Breast epithelium (tissue), 3 donors: ENCODE measurements around the gene EXOC3L2.

Source experiments
- POLR2A ChIP-seq: fragments of 450-650 bp; IDR thresholded peaks from one replicate; pipeline ENCODE4 v1.6.1; 2016; ENCODE audit warnings: antibody characterized with exemption, mild to moderate bottlenecking, moderate library complexity
- TF ChIP-seq, protein P1 (sequence below), 3 donors: fragments of 450-650 bp; IDR thresholded peaks; one replicate each; pipeline ENCODE4 v1.5.1; 2016 to 2017; ENCODE audit warnings: antibody characterized with exemption in 3 of 3, mild to moderate bottlenecking in 3 of 3, moderate library complexity in 3 of 3

DNA sequence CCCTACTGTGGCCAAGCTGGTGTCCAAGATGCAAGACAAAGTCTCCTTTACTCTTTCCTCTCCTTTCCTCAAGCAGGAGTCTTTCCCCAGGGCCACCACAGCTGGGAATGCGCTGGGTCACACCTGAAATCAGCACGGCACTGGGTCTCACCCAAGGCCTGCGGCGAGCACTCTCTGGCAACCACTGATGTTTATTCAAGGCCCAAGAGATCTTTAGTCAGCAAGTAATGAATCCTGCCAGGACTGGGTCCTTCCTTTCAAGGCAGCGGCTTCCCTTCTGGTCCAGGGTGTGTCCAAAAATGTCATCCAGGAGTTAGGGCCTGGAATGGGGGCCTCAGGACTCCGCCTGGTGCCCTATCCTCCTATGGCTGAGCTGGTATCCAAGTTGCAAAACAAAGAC lies 42.6 kb downstream of the EXOC3L2 start:
- TF ChIP-seq, protein P1, sequence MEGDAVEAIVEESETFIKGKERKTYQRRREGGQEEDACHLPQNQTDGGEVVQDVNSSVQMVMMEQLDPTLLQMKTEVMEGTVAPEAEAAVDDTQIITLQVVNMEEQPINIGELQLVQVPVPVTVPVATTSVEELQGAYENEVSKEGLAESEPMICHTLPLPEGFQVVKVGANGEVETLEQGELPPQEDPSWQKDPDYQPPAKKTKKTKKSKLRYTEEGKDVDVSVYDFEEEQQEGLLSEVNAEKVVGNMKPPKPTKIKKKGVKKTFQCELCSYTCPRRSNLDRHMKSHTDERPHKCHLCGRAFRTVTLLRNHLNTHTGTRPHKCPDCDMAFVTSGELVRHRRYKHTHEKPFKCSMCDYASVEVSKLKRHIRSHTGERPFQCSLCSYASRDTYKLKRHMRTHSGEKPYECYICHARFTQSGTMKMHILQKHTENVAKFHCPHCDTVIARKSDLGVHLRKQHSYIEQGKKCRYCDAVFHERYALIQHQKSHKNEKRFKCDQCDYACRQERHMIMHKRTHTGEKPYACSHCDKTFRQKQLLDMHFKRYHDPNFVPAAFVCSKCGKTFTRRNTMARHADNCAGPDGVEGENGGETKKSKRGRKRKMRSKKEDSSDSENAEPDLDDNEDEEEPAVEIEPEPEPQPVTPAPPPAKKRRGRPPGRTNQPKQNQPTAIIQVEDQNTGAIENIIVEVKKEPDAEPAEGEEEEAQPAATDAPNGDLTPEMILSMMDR (IDR thresholded peaks at IDR 0.05) = no peak
- TF ChIP-seq POLR2A = no peak
